Measurements from ENCODE around the gene RAB11FIP2.

GRCh38 chr10:117987244-117987909, 59.4 kb downstream of the RAB11FIP2 start:
- TF ChIP-seq CTCF (IDR thresholded peaks at IDR 0.05) (no peak), POLR2AphosphoS5 (IDR thresholded peaks at IDR 0.05) (no peak), POLR2A (IDR thresholded peaks at IDR 0.05) (no peak)

All from breast epithelium (tissue), 3 donors.